IPS-18c (cell line): Measurements from ENCODE around the gene MAVS.

Experiments
- H3K4me3 ChIP-seq: 2 replicates; pipeline ENCODE4 v1.7.0; 2013; ENCODE audit warnings: low read depth, mild to moderate bottlenecking, low read length, moderate library complexity; ENCODE audit not compliant: insufficient read depth
- H3K9me3 ChIP-seq: one replicate; pipeline ENCODE4 v1.6.1; 2013; ENCODE audit warnings: mild to moderate bottlenecking, low read length, moderate library complexity; ENCODE audit not compliant: control insufficient read depth, insufficient read depth

Gene MAVS

DNA sequence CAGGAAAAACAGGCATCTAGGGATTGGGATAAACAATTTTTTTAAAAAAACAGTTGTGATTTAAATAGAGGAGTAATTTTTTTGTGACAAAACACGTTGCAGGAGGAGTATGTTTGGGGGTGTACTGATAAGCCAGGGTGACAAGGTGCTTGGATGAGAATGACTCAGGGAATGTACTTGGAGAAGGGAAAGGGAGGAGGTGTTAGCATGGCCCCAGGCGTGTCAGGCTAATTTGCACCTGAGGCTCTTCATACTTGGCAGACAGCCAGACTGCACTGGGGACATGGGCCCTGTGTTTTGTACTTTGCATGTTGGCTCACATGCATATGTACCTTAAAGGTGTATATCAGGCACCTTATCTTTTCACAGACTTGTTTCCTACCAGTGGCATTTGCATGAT lies 65.3 kb downstream of the MAVS start:
- H3K9me3 ChIP-seq: no peaks in the 10 kb centered on the region
- H3K4me3 ChIP-seq: no peak overlapping the region

GRCh38 chr20:3914446-3914845 lies 67.8 kb downstream of the MAVS start:
- Histone ChIP-seq H3K9me3 (no peaks in the 10 kb centered on the region), H3K4me3 (no peak overlapping the region)

DNA sequence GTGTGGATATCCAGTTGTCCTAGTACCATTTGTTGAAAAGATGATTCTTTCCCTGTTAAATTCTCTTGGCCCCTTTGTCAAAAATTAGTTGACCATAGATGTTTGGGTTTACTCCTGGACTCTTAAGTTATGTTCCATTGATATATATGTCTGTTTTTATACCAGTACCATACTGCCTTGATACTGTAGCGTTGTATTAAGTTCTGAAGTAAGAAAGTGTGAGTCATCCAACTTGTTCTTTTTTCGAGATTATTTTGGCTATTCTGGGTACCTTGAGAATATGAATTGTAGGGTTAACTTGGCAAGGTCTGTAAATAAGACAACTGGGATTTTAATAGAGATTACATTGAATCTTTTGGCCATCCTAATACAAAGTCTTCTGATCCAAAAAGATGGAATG lies 69.1 kb downstream of the MAVS start:
- H3K9me3 ChIP-seq: no peaks in the 10 kb centered on the region

GRCh38 chr20:3916364-3916763 lies 69.7 kb downstream of the MAVS start:
- no peaks in the 10 kb centered on the region for H3K9me3 ChIP-seq

More for the DNA sequence above, 69.1 kb downstream of the MAVS start:
- H3K4me3 ChIP-seq: no peak overlapping the region

DNA sequence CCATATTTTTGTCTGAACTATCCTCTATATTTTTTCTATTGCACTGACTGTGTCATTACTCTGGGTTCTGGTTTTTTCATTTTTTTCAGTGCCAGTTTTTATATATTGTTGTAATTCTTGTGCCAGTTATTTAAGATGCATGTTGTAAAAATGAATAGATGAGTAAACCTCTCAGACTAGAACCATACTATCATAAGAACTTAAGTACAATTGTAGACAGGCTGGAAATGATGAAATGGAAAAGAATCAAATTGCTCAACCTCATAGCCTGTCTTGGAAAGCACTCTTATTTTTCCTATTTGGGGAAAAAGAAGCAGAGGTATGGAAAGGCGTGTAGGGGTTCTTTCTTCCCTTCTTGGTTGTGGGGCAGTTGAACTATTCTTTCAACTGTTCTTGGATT lies 72.7 kb downstream of the MAVS start:
- no peak overlapping the region for H3K4me3 ChIP-seq
- H3K9me3 ChIP-seq: no peaks in the 10 kb centered on the region

More at GRCh38 chr20:3916364-3916763, 69.7 kb downstream of the MAVS start:
- H3K4me3 ChIP-seq: no peak overlapping the region

GRCh38 chr20:3922223-3922982 lies 75.8 kb downstream of the MAVS start:
- H3K9me3 ChIP-seq: no peaks in the 10 kb centered on the region
- no peak overlapping the region for H3K4me3 ChIP-seq

GRCh38 chr20:3922983-3923339 lies 76.3 kb downstream of the MAVS start:
- Histone ChIP-seq H3K9me3 (no peaks in the 10 kb centered on the region), H3K4me3 (no peak overlapping the region)

GRCh38 chr20:3923818-3924217 lies 77.2 kb downstream of the MAVS start:
- H3K4me3 ChIP-seq: no peak overlapping the region
- H3K9me3 ChIP-seq: no peaks in the 10 kb centered on the region

GRCh38 chr20:3924304-3925112 lies 77.9 kb downstream of the MAVS start:
- no peaks in the 10 kb centered on the region for H3K9me3 ChIP-seq
- no peak overlapping the region for H3K4me3 ChIP-seq

DNA sequence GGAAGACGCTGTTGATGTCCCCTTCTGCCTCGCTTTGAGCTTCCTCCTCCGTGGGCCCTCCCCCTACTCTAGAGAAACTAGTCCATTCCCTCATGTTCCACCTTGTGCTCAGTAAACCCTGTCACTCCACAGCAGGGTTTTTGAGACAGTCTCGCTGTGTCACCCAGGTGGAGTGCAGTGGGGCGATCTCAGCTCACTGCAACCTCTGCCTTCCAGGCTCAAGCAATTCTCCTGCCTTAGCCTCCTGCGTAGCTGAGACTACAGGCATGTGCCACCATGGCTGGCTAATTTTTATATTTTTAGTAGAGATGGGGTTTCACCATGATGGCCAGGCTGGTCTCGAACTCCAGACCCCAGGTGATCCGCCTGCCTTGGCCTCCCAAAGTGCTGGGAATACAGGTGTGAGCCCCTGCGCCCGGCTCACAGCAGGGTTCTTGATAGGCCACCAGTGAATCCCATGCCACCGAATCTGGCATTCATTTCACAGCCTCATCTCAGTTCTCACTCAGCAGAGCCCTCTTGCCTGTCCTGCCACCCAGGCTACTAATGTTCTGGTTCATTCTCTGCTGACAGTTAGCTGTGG lies 78.6 kb downstream of the MAVS start:
- H3K4me3 ChIP-seq: no peak overlapping the region
- no peaks in the 10 kb centered on the region for H3K9me3 ChIP-seq
